ENCODE results near the gene GSK3B.

DNA sequence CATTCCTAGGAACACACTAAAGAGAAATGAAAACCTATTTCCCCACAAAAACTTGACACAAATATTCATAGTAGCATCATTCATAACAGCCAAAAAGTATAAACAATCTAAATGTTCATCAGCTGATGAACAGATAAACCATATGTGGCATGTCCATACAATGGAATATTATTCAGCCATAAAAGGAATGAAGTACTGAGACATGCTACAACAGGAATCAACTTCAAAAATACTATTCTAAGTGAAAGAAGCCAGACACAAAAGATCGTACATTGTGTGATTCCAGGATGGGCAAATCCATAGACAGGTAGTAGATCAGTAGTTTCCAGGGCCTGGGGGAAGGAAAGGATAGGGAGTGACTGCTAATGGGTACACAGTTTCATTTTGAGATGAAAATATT, 118.0 kb downstream of the GSK3B start:
- TF ChIP-seq POLR2A (IDR thresholded peaks at IDR 0.05): no peak
- TF ChIP-seq, protein P1, sequence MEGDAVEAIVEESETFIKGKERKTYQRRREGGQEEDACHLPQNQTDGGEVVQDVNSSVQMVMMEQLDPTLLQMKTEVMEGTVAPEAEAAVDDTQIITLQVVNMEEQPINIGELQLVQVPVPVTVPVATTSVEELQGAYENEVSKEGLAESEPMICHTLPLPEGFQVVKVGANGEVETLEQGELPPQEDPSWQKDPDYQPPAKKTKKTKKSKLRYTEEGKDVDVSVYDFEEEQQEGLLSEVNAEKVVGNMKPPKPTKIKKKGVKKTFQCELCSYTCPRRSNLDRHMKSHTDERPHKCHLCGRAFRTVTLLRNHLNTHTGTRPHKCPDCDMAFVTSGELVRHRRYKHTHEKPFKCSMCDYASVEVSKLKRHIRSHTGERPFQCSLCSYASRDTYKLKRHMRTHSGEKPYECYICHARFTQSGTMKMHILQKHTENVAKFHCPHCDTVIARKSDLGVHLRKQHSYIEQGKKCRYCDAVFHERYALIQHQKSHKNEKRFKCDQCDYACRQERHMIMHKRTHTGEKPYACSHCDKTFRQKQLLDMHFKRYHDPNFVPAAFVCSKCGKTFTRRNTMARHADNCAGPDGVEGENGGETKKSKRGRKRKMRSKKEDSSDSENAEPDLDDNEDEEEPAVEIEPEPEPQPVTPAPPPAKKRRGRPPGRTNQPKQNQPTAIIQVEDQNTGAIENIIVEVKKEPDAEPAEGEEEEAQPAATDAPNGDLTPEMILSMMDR (IDR thresholded peaks at IDR 0.05): no peak
